Dendritic cell treated with granulocyte-macrophage colony-stimulating factor and Interleukin-4, amounts not matched to agents 40 ng/mL and 50 ng/mL, for 4 days (primary cell): ENCODE results near the gene ABHD15.

Source experiments
- H3K27ac Mint-ChIP-seq: one replicate; pipeline ENCODE4 v1.8.0; 2022; ENCODE audit warnings: mild to moderate bottlenecking, mixed read lengths
- H3K27me3 Mint-ChIP-seq: one replicate; pipeline ENCODE4 v1.8.0; 2022; ENCODE audit warnings: mild to moderate bottlenecking, mixed read lengths
- H3K36me3 Mint-ChIP-seq: one replicate; pipeline ENCODE4 v1.8.0; 2022; ENCODE audit warnings: low read depth, mixed read lengths
- H3K4me1 Mint-ChIP-seq: one replicate; pipeline ENCODE4 v1.8.0; 2022; ENCODE audit warnings: low read depth, mixed read lengths
- H3K4me3 Mint-ChIP-seq: one replicate; pipeline ENCODE4 v1.8.0; 2022; ENCODE audit warnings: mild to moderate bottlenecking, moderate library complexity, mixed read lengths
- H3K9me3 Mint-ChIP-seq: one replicate; pipeline ENCODE4 v1.8.0; 2022; ENCODE audit warnings: mixed read lengths
- intact Hi-C: fragments of 100-400 bp; cut with micrococcal nuclease; formaldehyde crosslinking; loops from one replicate; pipeline ENCODE4 v1.15.0; 2022

The ABHD15 gene

GRCh38 chr17:29566473-29567303, at the start of gene ABHD15:
ABHD15 (minus strand) TSS chr17:29567037; CDS start chr17:29566966, 71 bp downstream.
- H3K4me3 Mint-ChIP-seq = peak within 1 kb of the TSS; percentile 98
- intact Hi-C loops = loop anchor here (10.0 kb wide), 2 partner anchors 48 to 172 kb away; partner anchors contain the start of gene TAOK1
- H3K9me3 Mint-ChIP-seq = no peaks in the 10 kb centered on the region
- H3K27me3 Mint-ChIP-seq = no peaks in the 10 kb centered on the region
- peaks cover 69% of the 10 kb centered on the region for H3K4me1 Mint-ChIP-seq
- H3K36me3 Mint-ChIP-seq = peaks cover 70% of the 10 kb centered on the region
- peak within 1 kb of the TSS; percentile 95 for H3K27ac Mint-ChIP-seq

- H3K4me1 Mint-ChIP-seq = peaks cover 52% of the 10 kb centered on the region
Measured at GRCh38 chr17:29615492-29616299, 48.9 kb upstream of the ABHD15 start.

GRCh38 chr17:29615048-29615385, 48.2 kb upstream of the ABHD15 start:
- Mint-ChIP-seq H3K4me3 (peak overlapping the region; percentile 82), H3K9me3 (no peaks in the 10 kb centered on the region), H3K27ac (peak overlapping the region; percentile 91), H3K27me3 (peaks cover 73% of the 10 kb centered on the region), H3K36me3 (no peaks in the 10 kb centered on the region), H3K4me1 (peaks cover 52% of the 10 kb centered on the region)
- intact Hi-C loops = loop anchor here (10.0 kb wide), 1 partner anchor 50 kb away; the partner anchor contains the start of genes ABHD15 and TP53I13

More at GRCh38 chr17:29615492-29616299, 48.9 kb upstream of the ABHD15 start:
- Mint-ChIP-seq H3K27me3 (peaks cover 80% of the 10 kb centered on the region), H3K27ac (peak overlapping the region; percentile 91), H3K4me3 (peak overlapping the region; percentile 82), H3K9me3 (no peaks in the 10 kb centered on the region), H3K36me3 (no peaks in the 10 kb centered on the region)
- intact Hi-C loops = loop anchor here (10.0 kb wide), 1 partner anchor 51 kb away; the partner anchor contains the start of genes ABHD15 and TP53I13

- Mint-ChIP-seq H3K36me3 (no peaks in the 10 kb centered on the region), H3K9me3 (no peaks in the 10 kb centered on the region), H3K4me3 (peak overlapping the region; percentile 82), H3K27me3 (peaks cover 69% of the 10 kb centered on the region), H3K4me1 (peaks cover 52% of the 10 kb centered on the region), H3K27ac (peak overlapping the region; percentile 91)
- intact Hi-C loops = loop anchor here (10.0 kb wide), 1 partner anchor 50 kb away; the partner anchor contains the start of genes ABHD15 and TP53I13
Measured at GRCh38 chr17:29614349-29615047, 47.7 kb upstream of the ABHD15 start.

GRCh38 chr17:29613856-29614255, 47.0 kb upstream of the ABHD15 start:
- Mint-ChIP-seq H3K9me3 (no peaks in the 10 kb centered on the region), H3K27ac (peak overlapping the region; percentile 41), H3K27me3 (peaks cover 63% of the 10 kb centered on the region), H3K36me3 (no peaks in the 10 kb centered on the region), H3K4me1 (peaks cover 52% of the 10 kb centered on the region), H3K4me3 (peak overlapping the region; percentile 53)
- intact Hi-C loops = loop anchor here (2.0 to 10.0 kb wide), 2 partner anchors 25 to 49 kb away; partner anchors contain the start of genes ABHD15, GIT1 and TP53I13

- peak overlapping the region; percentile 53 for H3K4me3 Mint-ChIP-seq
- H3K4me1 Mint-ChIP-seq = peaks cover 49% of the 10 kb centered on the region
- intact Hi-C loops = loop anchor here (2.0 to 10.0 kb wide), 2 partner anchors 25 to 49 kb away; partner anchors contain the start of genes ABHD15, GIT1 and TP53I13
- H3K27me3 Mint-ChIP-seq = peaks cover 58% of the 10 kb centered on the region
- H3K27ac Mint-ChIP-seq = peak overlapping the region; percentile 41
- no peaks in the 10 kb centered on the region for H3K9me3 Mint-ChIP-seq
- no peaks in the 10 kb centered on the region for H3K36me3 Mint-ChIP-seq
Measured at GRCh38 chr17:29613352-29613837, 46.6 kb upstream of the ABHD15 start.

- Mint-ChIP-seq H3K36me3 (no peaks in the 10 kb centered on the region), H3K4me3 (peak overlapping the region; percentile 54), H3K27me3 (peaks cover 52% of the 10 kb centered on the region), H3K9me3 (no peaks in the 10 kb centered on the region), H3K27ac (no peak overlapping the region), H3K4me1 (peaks cover 42% of the 10 kb centered on the region)
- intact Hi-C loops = loop anchor here (2.0 to 10.0 kb wide), 2 partner anchors 24 to 48 kb away; partner anchors contain the start of genes ABHD15, GIT1 and TP53I13
Measured at GRCh38 chr17:29612404-29613280, 45.8 kb upstream of the ABHD15 start.

GRCh38 chr17:29612094-29612403, 45.2 kb upstream of the ABHD15 start:
- Mint-ChIP-seq H3K9me3 (no peaks in the 10 kb centered on the region), H3K27ac (no peak overlapping the region), H3K4me1 (peaks cover 36% of the 10 kb centered on the region), H3K36me3 (no peaks in the 10 kb centered on the region), H3K27me3 (peaks cover 47% of the 10 kb centered on the region), H3K4me3 (no peak overlapping the region)
- intact Hi-C loops = loop anchor here (2.0 to 10.0 kb wide), 2 partner anchors 23 to 47 kb away; partner anchors contain the start of genes ABHD15, GIT1 and TP53I13

GRCh38 chr17:29611351-29612093, 44.7 kb upstream of the ABHD15 start:
- Mint-ChIP-seq H3K9me3 (no peaks in the 10 kb centered on the region), H3K27ac (no peak overlapping the region), H3K36me3 (no peaks in the 10 kb centered on the region), H3K4me1 (peaks cover 31% of the 10 kb centered on the region), H3K27me3 (peaks cover 41% of the 10 kb centered on the region), H3K4me3 (no peak overlapping the region)
- intact Hi-C loops = loop anchor here (2.0 to 10.0 kb wide), 2 partner anchors 23 to 47 kb away; partner anchors contain the start of genes ABHD15, GIT1 and TP53I13

- Mint-ChIP-seq H3K27me3 (peaks cover 31% of the 10 kb centered on the region), H3K9me3 (no peaks in the 10 kb centered on the region), H3K36me3 (no peaks in the 10 kb centered on the region), H3K27ac (no peak overlapping the region), H3K4me3 (no peak overlapping the region), H3K4me1 (peaks cover 19% of the 10 kb centered on the region)
- intact Hi-C loops = loop anchor here (10.0 kb wide), 1 partner anchor 46 kb away; the partner anchor contains the start of genes ABHD15 and TP53I13
Measured at GRCh38 chr17:29610395-29610794, 43.6 kb upstream of the ABHD15 start.

- Mint-ChIP-seq H3K36me3 (no peaks in the 10 kb centered on the region), H3K9me3 (no peaks in the 10 kb centered on the region), H3K27ac (no peak overlapping the region), H3K4me3 (no peak overlapping the region), H3K27me3 (peaks cover 21% of the 10 kb centered on the region), H3K4me1 (peaks cover 5% of the 10 kb centered on the region)
- intact Hi-C loops = no loop called here
Measured at GRCh38 chr17:29608986-29609385, 42.1 kb upstream of the ABHD15 start.
